ENCODE data around the gene FRMPD4.

Gene FRMPD4

GRCh38 chrX:12307961-12308360 lies 169.7 kb downstream of the FRMPD4 start:
- no peak for DNase-seq

GRCh38 chrX:12308420-12308819 lies 170.1 kb downstream of the FRMPD4 start:
- no peak for DNase-seq

- no peak for DNase-seq
Observed at GRCh38 chrX:12309040-12309743, 170.9 kb downstream of the FRMPD4 start.

- DNase-seq, result no peak
Observed at GRCh38 chrX:12309744-12310076, 171.4 kb downstream of the FRMPD4 start.

- DNase-seq, result no peak
Observed at GRCh38 chrX:12314651-12315050, 176.4 kb downstream of the FRMPD4 start.

- DNase-seq, result no peak
Observed at GRCh38 chrX:12315526-12315925, 177.3 kb downstream of the FRMPD4 start.

GRCh38 chrX:12319003-12319519 lies 180.8 kb downstream of the FRMPD4 start:
- no peak for DNase-seq

- no peak for DNase-seq
Observed at GRCh38 chrX:12319992-12320391, 181.7 kb downstream of the FRMPD4 start.

- no peak for DNase-seq
Observed at GRCh38 chrX:12322031-12322430, 183.8 kb downstream of the FRMPD4 start.

- no peak for DNase-seq
Observed at GRCh38 chrX:12325171-12325570, 186.9 kb downstream of the FRMPD4 start.

- no peak for DNase-seq
Observed at GRCh38 chrX:12327836-12328235, 189.6 kb downstream of the FRMPD4 start.

- DNase-seq, result no peak
Observed at GRCh38 chrX:12329476-12329875, 191.2 kb downstream of the FRMPD4 start.

- DNase-seq, result no peak
Observed at GRCh38 chrX:12330841-12331240, 192.6 kb downstream of the FRMPD4 start.

- no peak for DNase-seq
Observed at GRCh38 chrX:12332786-12333347, 194.6 kb downstream of the FRMPD4 start.

GRCh38 chrX:12339921-12340320 lies 201.6 kb downstream of the FRMPD4 start:
- no peak for DNase-seq

- no peak for DNase-seq
Observed at GRCh38 chrX:12344954-12345353, 206.7 kb downstream of the FRMPD4 start.

- no peak for DNase-seq
Observed at GRCh38 chrX:12349201-12349600, 210.9 kb downstream of the FRMPD4 start.

- no peak for DNase-seq
Observed at GRCh38 chrX:12352922-12353321, 214.6 kb downstream of the FRMPD4 start.

GRCh38 chrX:12360383-12360782 lies 222.1 kb downstream of the FRMPD4 start:
- DNase-seq, result no peak

- DNase-seq, result no peak
Observed at GRCh38 chrX:12360986-12361598, 222.8 kb downstream of the FRMPD4 start.

GRCh38 chrX:12363216-12363615 lies 224.9 kb downstream of the FRMPD4 start:
- DNase-seq, result no peak

GRCh38 chrX:12366440-12366839 lies 228.2 kb downstream of the FRMPD4 start:
- no peak for DNase-seq

GRCh38 chrX:12367254-12367653 lies 229.0 kb downstream of the FRMPD4 start:
- DNase-seq, result no peak

GRCh38 chrX:12370497-12370986 lies 232.3 kb downstream of the FRMPD4 start:
- no peak for DNase-seq
